Fibroblast of skin of abdomen (primary cell): ENCODE measurements around the gene TRIP13.
A peak's percentile ranks its signal among the peaks of the same experiment; 100 is the strongest.

Experiments
- DNase-seq: peaks from one replicate; pipeline ENCODE4 v3.0.0-alpha.2; 2013

TRIP13 gene

DNA sequence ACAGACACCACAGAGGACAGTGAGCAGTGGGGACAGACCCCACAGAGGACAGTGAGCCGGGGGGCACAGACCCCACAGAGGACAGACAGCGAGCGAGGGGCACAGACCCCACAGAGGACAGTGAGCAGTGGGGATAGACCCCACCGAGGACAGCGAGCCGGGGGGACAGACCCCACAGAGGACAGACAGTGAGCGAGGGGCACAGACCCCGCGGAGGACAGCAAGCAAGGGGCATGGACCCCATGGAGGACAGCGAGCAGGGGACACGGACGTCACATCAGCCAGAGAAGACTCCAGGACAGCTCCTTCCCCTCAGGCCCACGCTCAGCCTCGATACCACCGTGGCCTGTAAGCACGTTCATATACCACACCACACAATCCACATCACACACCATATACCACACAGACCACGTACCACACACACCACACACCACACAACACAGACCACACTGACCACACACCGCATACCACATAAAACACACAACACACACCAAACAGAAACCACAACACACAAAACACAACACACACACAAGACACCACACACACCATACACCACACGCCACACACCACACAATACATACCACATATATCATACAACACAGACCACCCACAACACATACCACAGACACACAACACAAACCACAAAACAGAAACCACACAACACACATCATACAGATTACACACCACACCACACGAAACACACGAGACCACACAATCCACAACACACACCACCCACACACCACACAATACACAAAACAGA, 36.7 kb upstream of the TRIP13 start:
- DNase-seq, result peak; percentile 9

DNA sequence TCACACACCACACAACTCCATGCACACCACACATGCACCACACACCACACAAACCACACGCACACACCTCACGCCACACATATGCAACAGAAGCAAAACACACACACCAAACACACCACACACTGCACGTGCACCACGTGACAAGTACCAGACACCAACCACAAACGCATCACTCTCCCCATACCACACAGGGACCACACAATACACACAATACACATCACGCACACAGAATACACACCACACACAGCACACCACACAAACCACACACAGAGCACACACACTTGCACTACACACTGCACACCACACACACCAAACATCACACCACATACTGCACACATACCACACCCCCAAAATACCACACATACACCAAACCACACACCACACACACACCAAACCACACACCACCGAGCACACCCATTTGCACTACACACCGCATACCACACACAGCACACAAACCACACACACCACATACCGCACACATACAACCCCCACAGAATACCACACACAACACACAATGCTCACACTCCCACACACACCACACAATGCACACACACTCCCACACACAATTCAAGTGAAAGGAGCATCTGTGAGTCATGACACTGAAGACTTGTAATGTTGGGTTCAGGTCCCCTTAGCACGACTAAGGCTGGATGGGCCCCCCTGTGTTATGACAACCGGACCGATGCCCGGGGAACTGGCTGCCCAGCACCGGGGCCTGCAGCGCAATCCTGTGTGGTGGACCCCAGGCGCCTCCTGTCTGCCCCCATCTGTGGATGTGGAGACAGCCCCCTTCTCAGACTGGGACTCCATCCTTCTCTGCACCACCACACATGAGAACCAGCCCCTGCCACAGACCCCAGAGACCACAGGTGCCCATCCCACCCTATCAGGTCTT, 35.9 kb upstream of the TRIP13 start:
- DNase-seq, result peak; percentile 8

DNA sequence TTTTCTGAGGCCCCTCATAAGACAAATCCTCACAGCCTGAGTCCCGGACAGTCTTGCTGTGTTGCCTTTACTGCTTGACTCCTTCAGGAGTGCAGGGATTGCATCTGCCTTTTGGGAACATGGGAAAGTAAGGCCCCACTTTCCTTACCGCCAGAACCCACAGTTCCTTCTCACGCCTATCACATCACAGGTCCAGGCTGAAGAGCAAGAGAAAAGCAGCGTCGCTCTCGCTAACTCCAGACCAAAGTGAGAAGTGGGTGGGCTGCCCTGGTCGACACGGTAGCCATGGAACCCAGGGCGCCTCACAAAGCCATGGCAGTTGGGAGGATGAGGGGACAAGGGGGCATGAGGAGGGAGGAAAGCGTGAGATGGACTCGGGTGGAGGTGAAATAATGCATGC, 34.0 kb upstream of the TRIP13 start:
- no peak for DNase-seq

DNA sequence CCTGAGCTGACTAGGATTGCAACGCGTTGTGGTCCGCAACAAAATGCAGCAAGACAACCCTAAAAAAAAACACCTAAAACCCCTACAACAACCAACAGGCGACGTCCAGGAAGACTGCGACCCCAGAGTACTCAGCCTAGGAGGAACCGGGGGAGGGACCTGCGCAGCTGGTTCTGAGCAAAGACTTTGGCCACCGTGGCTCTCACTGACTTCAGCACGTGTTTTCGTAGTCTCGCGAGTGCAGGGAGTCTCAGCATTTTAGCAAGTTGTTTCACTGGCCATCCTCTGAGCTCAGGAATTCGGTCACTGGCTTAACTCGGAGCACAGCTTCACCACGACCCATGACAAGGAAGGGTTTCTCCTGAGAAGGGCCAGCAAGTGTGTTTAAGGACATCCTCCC, 33.3 kb upstream of the TRIP13 start:
- DNase-seq, result no peak

- no peak for DNase-seq
Observed at GRCh38 chr5:859798-860296, 32.8 kb upstream of the TRIP13 start.

- no peak for DNase-seq
Observed at GRCh38 chr5:860506-861150, 32.1 kb upstream of the TRIP13 start.

DNA sequence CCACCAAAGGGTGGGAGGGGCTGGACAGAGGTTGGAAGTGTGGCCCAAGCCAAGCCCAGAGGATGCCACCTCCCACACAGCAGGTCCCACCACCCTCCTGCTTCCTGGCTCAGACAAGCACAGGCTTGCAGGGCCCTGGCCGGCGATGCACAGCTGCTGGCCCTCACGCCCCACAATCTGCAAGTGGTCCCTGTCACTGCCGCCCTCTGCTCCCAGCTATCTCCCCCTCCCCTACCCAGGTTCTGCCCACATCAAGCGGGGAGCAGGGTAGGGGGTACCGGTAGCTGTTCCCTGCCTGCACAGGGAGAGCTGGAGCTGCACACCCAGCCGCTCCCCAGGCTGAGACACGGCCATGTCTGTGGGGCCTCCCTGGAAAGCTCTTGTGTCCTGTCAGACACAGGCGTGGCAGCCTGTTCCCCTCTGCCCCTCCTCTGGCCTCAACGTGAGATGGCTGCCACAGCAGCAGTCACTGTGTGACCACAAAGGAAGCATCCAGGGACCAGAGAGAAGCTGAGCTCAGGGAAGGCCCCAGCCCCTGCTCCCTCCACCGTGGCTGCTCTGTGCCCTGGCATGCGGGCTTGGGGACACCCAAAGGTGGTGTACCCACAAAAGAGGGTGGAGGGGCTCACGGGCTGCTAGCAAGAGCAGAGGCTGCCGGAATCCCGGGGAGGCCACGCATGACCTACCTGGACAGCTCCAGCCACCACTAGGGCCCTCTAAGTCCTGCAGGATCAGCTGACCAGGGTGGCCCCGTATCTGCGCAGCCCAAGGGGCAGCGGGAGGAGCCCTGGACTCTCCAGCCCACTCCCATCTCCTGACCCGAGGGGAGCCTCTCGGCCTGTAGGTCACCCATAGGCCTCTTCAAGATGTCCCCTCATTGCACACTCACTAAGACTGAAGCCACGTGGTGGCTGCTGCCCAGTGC, 31.0 kb upstream of the TRIP13 start:
- no peak for DNase-seq

GRCh38 chr5:862367-863243, 30.1 kb upstream of the TRIP13 start:
- DNase-seq, result no peak

DNA sequence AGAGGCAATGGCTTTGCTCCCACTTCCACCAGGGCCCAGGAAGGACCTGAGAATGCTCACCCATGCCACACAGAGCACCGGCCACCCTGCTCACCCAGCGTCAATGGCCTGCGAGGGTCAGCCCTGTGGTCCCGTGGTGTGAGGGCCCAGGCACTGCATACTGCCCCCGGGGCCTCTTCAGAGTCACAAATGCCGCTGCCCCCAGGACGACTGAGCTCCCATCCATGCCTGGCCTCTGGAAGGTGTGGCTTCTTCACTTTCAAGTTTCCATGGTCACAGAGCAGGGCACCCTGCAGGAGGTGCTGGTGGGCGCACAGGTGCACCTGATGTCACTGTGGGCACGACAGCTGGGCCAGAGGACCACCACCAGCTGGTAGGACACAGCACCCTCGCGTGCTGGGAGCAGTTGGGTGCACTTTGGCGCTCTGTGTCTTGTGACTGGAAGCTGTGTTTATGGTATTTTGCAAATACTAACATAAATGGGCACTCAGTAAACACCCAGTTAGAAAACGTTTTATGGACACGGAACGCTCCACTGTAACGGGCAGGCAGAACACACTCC, 29.4 kb upstream of the TRIP13 start:
- DNase-seq, result no peak

DNA sequence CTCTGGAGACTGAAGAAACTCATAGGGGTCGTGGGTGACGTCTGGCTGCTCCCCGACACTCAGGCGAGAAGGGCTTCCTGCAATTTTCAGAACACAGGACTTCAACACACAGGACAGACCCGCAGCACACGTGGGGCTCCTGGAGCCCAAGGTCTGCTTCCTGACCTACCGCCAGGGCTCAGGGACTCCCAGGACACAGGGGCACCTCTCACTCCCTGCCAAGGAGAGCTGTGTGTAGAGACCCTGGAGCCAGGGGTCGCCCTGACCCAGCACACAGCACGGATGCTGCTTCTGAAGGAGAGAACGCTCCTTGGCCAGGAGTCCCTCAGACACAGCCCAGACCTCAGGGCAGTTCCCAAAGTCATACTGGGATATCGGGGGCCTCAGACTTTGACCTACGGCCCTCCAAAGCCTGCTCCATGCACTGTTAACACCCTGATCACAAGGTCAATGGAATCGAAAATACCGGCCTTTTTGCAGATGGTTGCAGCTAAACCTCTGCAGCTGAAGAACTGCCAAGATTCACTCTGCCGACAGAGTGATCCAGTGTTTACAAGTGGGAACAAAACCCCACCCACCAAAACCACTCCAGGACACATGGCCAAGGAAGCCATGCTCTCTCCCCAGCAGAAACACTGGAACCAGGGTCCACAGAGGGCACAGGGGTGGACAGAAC, 28.1 kb upstream of the TRIP13 start:
- DNase-seq, result no peak

- no peak for DNase-seq
Observed at GRCh38 chr5:865168-865521, 27.5 kb upstream of the TRIP13 start.

GRCh38 chr5:865771-866170, 26.9 kb upstream of the TRIP13 start:
- no peak for DNase-seq

DNA sequence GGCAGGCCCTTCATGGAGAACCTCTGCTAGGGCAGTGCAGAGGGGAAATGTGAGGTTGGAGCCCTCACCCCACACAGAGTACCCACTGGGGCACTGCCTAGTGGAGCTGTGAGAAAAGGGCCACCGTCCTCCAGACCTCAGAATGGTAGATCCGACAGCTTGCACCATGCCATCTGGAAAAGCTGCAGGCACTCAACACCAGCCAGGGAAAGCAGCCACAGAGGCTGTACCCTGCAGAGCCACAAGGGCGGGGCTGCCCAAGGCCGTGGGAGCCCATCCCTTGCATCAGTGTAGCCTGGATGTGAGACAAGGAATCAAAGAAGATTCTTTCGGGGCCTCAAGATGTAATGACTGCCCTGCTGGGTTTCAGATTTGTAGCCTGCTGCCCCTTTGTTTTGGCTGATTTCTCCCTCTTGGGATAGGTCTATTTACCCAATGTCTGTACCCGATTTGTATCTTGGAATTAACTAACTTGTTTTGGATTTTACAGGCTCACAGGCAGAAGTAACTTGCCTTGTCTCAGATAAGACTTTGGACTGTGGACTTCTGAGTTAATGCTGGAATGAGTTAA, 25.3 kb upstream of the TRIP13 start:
- DNase-seq, result no peak

DNA sequence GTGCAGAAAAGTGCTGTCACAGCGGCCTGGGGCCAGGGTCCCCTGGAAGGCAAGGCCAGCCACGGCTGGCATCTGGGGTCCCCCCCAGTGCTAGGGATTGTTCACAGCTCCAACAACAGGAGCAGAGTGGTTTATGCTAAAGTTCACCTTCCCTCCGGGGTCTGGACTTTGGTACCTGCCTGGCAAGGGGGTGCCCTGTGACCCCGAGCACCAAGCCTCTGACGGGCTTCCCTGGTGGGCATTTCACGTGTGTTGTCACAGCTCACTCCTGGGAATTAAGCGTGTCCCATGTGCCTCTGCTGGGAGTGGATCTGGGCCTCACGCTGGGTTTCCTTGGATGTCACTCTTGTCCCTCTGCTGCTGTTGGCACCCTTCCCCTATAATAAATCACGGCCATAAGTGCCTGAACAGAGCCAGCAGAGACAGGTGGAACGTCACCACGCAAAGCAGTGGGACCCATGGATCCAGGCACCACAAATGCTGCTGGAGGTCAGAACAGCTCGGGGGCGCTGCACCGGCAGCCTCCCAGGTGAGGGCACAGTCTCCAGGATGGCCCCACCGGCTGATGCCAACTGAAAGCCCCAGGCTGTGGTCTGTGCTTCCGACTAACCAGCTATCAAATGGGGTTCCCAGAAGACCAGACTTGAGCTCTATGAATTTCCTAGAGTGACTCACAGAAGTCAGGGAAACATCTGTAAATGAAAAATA, 24.1 kb upstream of the TRIP13 start:
- no peak for DNase-seq

DNA sequence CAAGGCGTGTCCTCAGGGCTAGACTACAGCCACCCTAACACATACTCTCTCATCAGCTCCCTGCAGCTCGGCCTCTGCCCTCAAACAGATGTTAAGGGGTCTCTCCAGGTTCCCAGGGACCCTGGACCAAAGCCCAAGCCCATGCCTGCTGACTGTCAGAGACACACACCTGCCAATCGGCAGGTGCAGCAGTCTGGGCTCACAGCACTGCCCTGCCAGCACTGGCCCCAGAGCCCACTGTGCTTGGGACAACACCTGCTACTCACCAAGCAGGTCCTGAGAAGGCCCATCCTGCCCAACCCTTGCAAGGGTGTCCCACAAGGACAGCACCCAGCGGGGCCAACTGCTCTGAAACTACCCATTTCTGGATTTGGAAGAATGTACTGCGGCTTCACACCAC, 21.7 kb upstream of the TRIP13 start:
- DNase-seq, result no peak

DNA sequence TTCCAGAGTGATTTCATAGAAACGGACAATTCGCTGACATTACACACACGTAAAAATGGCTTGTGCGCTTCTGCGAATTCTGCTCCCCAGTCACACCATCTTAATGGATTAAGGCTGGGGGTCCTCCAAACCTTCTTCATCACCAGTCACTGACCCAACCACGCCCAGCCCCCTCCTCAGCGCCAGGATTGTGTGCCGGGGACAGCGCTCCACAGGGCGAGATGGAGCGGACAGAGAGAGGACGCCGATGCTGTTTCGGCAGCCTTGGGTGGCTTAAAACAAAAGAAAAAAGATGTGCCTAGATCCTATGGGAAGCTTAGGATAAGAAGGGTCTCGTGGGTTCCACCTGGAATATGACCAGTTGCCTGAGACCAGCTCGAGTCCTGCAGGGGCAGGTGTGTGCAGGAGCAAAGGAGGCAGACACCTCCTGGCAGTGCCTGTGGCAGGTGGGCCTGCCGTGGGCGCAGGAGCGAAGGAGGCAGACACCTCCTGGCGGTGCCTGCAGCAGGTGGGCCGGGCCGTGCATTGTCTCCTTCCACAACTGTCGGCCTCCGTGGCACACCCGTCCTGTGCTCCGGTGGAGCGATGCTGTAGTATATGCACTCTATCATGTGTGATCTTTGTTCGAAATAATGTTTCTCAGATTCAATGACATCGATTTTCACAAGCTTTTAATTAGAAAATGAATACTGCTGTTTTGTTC, 20.9 kb upstream of the TRIP13 start:
- no peak for DNase-seq

DNA sequence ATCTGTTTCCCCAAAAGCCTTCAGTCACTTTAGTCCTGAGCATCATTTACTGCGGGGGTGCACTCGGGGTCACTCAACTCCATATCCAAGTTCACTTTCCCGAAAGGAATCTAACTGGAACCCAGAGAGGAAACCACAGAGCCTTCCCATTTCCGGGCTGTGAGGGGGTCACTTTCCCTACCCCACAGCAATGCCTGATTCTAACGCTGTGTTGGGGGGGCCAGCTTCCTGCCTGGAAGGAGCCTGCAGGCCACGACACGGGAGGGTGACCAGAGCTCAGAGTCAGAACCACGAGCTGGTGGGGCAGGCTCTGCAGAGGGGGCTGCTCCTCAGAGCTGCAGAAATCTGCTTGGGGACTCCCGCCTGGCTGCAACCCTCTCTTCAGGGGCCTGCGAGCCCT, 20.4 kb upstream of the TRIP13 start:
- no peak for DNase-seq

DNA sequence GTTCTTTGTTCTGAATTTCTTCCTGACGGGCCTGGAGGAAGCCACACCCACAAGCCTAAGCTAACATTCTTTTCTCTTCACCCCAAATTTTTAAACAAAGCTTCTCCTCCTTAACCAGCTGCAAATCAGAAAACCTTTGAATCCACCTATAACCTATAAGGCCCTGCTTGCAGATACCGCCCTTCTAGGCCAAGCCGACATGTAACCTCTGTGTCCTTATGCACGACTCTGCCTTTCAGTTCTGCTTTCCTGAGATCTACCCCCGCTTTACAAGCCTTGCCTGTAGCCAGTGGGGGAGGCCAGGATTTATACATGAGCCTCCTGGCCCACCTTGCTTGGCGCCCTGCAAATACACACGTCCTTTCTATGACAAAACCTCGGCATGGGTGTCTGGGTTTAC, 19.4 kb upstream of the TRIP13 start:
- DNase-seq, result no peak

DNA sequence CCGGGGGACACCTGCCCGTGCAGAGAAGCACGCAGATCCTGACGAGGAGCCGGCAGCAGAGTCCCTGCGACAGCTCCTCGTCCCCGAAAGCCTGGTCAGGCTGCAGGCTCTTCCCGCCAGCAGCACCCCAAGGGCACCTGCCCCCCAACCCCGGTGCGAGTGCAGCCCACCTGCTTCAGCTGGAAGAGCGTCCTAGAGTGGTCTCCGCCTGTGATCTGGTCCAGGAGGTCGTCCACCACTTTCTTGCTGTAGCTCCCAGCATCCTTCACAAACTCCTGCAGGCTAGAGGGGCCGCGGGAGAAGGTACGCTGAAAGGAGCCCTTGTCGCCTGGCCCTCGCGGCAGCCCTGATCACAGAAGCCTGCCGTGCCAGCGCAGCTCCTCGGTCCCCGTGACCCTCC, 16.8 kb upstream of the TRIP13 start:
- no peak for DNase-seq
